Hepatocyte (in vitro differentiated cells): ENCODE results near the gene OXER1.

Experiments used
- EZH2 ChIP-seq: fragments of 200-600 bp; sonication (generic); IDR thresholded peaks from 2 replicates; pipeline ENCODE4 v1.6.1; 2016; ENCODE audit warnings: antibody characterized with exemption, mild to moderate bottlenecking, borderline replicate concordance
- EZH2phosphoT487 ChIP-seq: fragments of 200-600 bp; sonication (generic); IDR thresholded peaks from one replicate; pipeline ENCODE4 v1.6.1; 2018; ENCODE audit warnings: antibody characterized with exemption, mild to moderate bottlenecking, low read depth, moderate library complexity; ENCODE audit not compliant: unreplicated experiment, severe bottlenecking
- TF ChIP-seq, protein P1 (sequence below): fragments of 200-600 bp; sonication (generic); IDR thresholded peaks from 2 replicates; pipeline ENCODE4 v1.5.1; 2016; ENCODE audit warnings: antibody characterized with exemption, mild to moderate bottlenecking; ENCODE audit not compliant: poor library complexity

DNA sequence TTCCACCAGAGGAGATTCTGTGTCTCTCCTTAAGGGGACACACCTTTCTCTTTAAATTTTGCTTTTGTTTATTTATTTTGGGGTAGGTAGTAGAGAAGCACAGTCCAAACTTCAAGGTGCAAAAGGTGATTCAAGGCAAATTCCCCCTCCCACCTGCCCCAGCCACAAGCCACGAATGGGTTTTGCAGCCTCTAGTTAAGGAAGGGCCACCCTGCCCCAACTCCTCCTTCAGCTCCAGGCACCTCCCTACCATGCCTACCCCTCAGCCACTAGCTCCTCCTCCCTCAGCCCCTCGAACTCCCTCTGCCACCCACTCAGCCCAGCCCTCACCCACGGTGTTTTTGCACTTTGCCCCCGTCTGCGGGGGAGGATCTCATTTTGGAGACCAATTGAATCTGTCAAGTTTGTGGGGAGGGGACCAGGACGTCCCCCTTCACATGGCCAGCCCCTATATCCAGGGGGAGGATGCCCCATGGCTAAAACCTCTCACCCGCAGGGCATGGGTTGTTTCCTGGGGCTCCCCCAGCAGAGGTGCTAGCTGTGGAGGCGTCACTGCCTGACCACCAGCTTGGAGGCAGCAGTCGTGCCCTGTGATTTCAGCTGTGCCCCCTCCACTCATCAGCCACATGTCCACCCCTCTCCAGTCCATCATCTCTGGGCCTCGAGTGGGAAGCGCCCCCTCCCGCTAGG is 24.0 kb upstream of the OXER1 start:
- TF ChIP-seq, protein P1, sequence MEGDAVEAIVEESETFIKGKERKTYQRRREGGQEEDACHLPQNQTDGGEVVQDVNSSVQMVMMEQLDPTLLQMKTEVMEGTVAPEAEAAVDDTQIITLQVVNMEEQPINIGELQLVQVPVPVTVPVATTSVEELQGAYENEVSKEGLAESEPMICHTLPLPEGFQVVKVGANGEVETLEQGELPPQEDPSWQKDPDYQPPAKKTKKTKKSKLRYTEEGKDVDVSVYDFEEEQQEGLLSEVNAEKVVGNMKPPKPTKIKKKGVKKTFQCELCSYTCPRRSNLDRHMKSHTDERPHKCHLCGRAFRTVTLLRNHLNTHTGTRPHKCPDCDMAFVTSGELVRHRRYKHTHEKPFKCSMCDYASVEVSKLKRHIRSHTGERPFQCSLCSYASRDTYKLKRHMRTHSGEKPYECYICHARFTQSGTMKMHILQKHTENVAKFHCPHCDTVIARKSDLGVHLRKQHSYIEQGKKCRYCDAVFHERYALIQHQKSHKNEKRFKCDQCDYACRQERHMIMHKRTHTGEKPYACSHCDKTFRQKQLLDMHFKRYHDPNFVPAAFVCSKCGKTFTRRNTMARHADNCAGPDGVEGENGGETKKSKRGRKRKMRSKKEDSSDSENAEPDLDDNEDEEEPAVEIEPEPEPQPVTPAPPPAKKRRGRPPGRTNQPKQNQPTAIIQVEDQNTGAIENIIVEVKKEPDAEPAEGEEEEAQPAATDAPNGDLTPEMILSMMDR = no peak
- TF ChIP-seq EZH2phosphoT487 = no peak
- TF ChIP-seq EZH2 = no peak
